Measurements from ENCODE around the gene SLC6A20. TPM values are rescaled to one million over a fixed set of nuclear protein-coding genes. Genes with fewer than 3 reads are reported as not detected.

SLC6A20 gene
- total and polyA plus RNA-seq, 2 experiments from 2014 or later = 0.05 to 0.14 TPM

DNA sequence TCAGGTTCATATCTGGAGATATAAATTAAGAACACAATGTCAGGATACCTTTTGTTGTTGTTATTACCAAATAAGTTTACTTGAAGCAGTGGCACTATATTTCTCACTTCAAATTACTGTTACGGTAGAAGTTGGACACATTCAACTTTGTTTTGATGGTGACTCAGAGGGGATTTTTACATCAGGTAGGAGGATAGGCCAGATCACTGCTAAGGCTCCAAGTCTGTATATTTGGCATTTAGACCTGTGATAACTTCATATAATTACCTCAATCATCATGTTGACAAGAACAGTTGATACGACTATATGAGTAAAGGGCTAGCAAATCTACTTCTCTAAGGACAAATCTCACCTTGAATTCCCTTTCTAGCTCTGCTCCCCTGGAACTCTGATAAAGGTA, 30.0 kb upstream of the SLC6A20 start:
- H2AFZ ChIP-seq = no peak overlapping the region
- no peak overlapping the region for H3K27ac ChIP-seq (ENCODE audit: low read depth)
- H3K27me3 Mint-ChIP-seq (ENCODE audit: insufficient read depth, low read depth, poor library complexity) = no peaks in the 10 kb centered on the region
- no peak overlapping the region for H3K4me3 ChIP-seq
- H3K9me3 Mint-ChIP-seq = no peaks in the 10 kb centered on the region
- H3K4me1 Mint-ChIP-seq = no peaks in the 10 kb centered on the region
- no peaks in the 10 kb centered on the region for H3K27me3 ChIP-seq (ENCODE audit: insufficient read depth)
- H3K9me2 ChIP-seq (ENCODE audit: insufficient read depth) = no peaks in the 10 kb centered on the region
- H3F3A ChIP-seq (replicated peaks; ENCODE audit: low read depth) = no peaks in the 10 kb centered on the region
- no peaks in the 10 kb centered on the region for H4K20me1 ChIP-seq (replicated peaks; ENCODE audit: insufficient read depth)
- no peak overlapping the region for H3K4me3 Mint-ChIP-seq
- H3K27ac Mint-ChIP-seq = no peak overlapping the region
- H3K36me3 ChIP-seq (ENCODE audit: insufficient read depth) = peaks cover 4% of the 10 kb centered on the region; the same call in 1 of the 2 replicates
- no peak overlapping the region for H3K4me2 ChIP-seq
- no peaks in the 10 kb centered on the region for H3K36me3 Mint-ChIP-seq (ENCODE audit: low read depth)
- no peak for TF ChIP-seq JUNB (IDR thresholded peaks at IDR 0.05; ENCODE audit: unreplicated experiment)
- no peak for TF ChIP-seq REST (IDR thresholded peaks at IDR 0.05; ENCODE audit: unreplicated experiment)
- TF ChIP-seq STAT1 (IDR thresholded peaks at IDR 0.05; ENCODE audit: unreplicated experiment) = no peak
- TF ChIP-seq ZNF114 (CRISPR knock-in tag; IDR thresholded peaks at IDR 0.05) = no peak
- no peak for TF ChIP-seq ZNF462 (CRISPR knock-in tag; IDR thresholded peaks at IDR 0.05)
- no peak for TF ChIP-seq ZNF331 (CRISPR knock-in tag; IDR thresholded peaks at IDR 0.05; ENCODE audit: low read depth)
- no peak for TF ChIP-seq EZH2phosphoT487 (IDR thresholded peaks at IDR 0.05; ENCODE audit: unreplicated experiment)
- no peak for TF ChIP-seq EZH2 (IDR thresholded peaks at IDR 0.05; ENCODE audit: low read depth, unreplicated experiment)
- TF ChIP-seq, protein P1, sequence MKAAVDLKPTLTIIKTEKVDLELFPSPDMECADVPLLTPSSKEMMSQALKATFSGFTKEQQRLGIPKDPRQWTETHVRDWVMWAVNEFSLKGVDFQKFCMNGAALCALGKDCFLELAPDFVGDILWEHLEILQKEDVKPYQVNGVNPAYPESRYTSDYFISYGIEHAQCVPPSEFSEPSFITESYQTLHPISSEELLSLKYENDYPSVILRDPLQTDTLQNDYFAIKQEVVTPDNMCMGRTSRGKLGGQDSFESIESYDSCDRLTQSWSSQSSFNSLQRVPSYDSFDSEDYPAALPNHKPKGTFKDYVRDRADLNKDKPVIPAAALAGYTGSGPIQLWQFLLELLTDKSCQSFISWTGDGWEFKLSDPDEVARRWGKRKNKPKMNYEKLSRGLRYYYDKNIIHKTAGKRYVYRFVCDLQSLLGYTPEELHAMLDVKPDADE (IDR thresholded peaks at IDR 0.05) = no peak
- TF ChIP-seq, protein P2, sequence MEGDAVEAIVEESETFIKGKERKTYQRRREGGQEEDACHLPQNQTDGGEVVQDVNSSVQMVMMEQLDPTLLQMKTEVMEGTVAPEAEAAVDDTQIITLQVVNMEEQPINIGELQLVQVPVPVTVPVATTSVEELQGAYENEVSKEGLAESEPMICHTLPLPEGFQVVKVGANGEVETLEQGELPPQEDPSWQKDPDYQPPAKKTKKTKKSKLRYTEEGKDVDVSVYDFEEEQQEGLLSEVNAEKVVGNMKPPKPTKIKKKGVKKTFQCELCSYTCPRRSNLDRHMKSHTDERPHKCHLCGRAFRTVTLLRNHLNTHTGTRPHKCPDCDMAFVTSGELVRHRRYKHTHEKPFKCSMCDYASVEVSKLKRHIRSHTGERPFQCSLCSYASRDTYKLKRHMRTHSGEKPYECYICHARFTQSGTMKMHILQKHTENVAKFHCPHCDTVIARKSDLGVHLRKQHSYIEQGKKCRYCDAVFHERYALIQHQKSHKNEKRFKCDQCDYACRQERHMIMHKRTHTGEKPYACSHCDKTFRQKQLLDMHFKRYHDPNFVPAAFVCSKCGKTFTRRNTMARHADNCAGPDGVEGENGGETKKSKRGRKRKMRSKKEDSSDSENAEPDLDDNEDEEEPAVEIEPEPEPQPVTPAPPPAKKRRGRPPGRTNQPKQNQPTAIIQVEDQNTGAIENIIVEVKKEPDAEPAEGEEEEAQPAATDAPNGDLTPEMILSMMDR (conservative IDR thresholded peaks at IDR 0.05; ENCODE audit: low read depth in 2 of 2) = no peak
- no peaks in the 10 kb centered on the region for H3K79me2 ChIP-seq (replicated peaks; ENCODE audit: insufficient read depth)
- H3K4me1 ChIP-seq (ENCODE audit: insufficient read depth) = no peaks in the 10 kb centered on the region
- ATAC-seq (no peak), DNase-seq (ENCODE audit: low spot score) (no peak)
